ENCODE results near the gene PRUNE1. TPM values are rescaled to one million over a fixed set of nuclear protein-coding genes. Genes with fewer than 3 reads are reported as not detected.

The PRUNE1 gene
- total RNA-seq, 1 experiment from 2014 or later = 24.5 TPM

GRCh38 chr1:151067185-151067584 lies 58.9 kb downstream of the PRUNE1 start:
- no peak overlapping the region for H3K4me3 Mint-ChIP-seq
- no peak for TF ChIP-seq MLX (CRISPR knock-in tag; IDR thresholded peaks at IDR 0.05)
- TF ChIP-seq NFYB (CRISPR knock-in tag; conservative IDR thresholded peaks at IDR 0.05; ENCODE audit: low read depth) = no peak
- TF ChIP-seq ESRRA (CRISPR knock-in tag; IDR thresholded peaks at IDR 0.05; ENCODE audit: borderline replicate concordance) = no peak
- TF ChIP-seq CTCF (IDR thresholded peaks at IDR 0.05) = no peak
- no peak for TF ChIP-seq IRF1 (CRISPR knock-in tag; IDR thresholded peaks at IDR 0.05)
- no peak for TF ChIP-seq ZNF671 (CRISPR knock-in tag; IDR thresholded peaks at IDR 0.05)
- TF ChIP-seq FOXK1 (CRISPR knock-in tag; IDR thresholded peaks at IDR 0.05) = no peak
- TF ChIP-seq RORB (CRISPR knock-in tag; IDR thresholded peaks at IDR 0.05) = no peak
- no peak for TF ChIP-seq ZNF121 (CRISPR knock-in tag; IDR thresholded peaks at IDR 0.05)
- TF ChIP-seq ETV6 (CRISPR knock-in tag; IDR thresholded peaks at IDR 0.05) = no peak
- TF ChIP-seq ATF2 (CRISPR knock-in tag; IDR thresholded peaks at IDR 0.05; ENCODE audit: borderline replicate concordance, low read depth) = no peak
- no peak for TF ChIP-seq SMAD4 (CRISPR knock-in tag; IDR thresholded peaks at IDR 0.05)
- no peak for TF ChIP-seq JUN (CRISPR knock-in tag; IDR thresholded peaks at IDR 0.05)
- TF ChIP-seq ZNF232 (CRISPR knock-in tag; IDR thresholded peaks at IDR 0.05) = no peak
- TF ChIP-seq MAX (CRISPR knock-in tag; IDR thresholded peaks at IDR 0.05) = no peak
- no peak for TF ChIP-seq ZNF416 (CRISPR knock-in tag; IDR thresholded peaks at IDR 0.05)
- no peak for TF ChIP-seq CREM (CRISPR knock-in tag; IDR thresholded peaks at IDR 0.05)
- no peak for TF ChIP-seq FOXP4 (CRISPR knock-in tag; IDR thresholded peaks at IDR 0.05)
- H3K9me3 Mint-ChIP-seq = no peaks in the 10 kb centered on the region
- DNase-seq (ENCODE audit: low spot score) = no peak
- H3K27ac Mint-ChIP-seq = peak overlapping the region; percentile 52
- no peaks in the 10 kb centered on the region for H3K27me3 Mint-ChIP-seq (ENCODE audit: low read depth)
- ChIA-PET POLR2A (interaction anchor here (0.7 kb wide), 1 partner anchor 472 kb away, joined by 5 read pairs; no protein-coding TSS in a partner anchor), CTCF (interaction anchor here (0.5 kb wide), 1 partner anchor 45 kb away, joined by 3 read pairs; no protein-coding TSS in a partner anchor)
- no peak for ATAC-seq
- peaks cover 19% of the 10 kb centered on the region for H3K36me3 Mint-ChIP-seq
- H3K4me1 Mint-ChIP-seq = peaks cover 21% of the 10 kb centered on the region

- no peaks in the 10 kb centered on the region for H3K27me3 Mint-ChIP-seq (ENCODE audit: low read depth)
- ATAC-seq = no peak
- H3K4me1 Mint-ChIP-seq = peaks cover 17% of the 10 kb centered on the region
- no peak for DNase-seq (ENCODE audit: low spot score)
- ChIA-PET POLR2A (no interaction called here), CTCF (interaction anchor here (0.8 to 1.1 kb wide), 2 partner anchors 8 to 45 kb away, joined by 3 to 9 read pairs; partner anchors contain the start of gene MLLT11)
- peak overlapping the region; percentile 93 for H3K27ac Mint-ChIP-seq
- H3K9me3 Mint-ChIP-seq = no peaks in the 10 kb centered on the region
- peak overlapping the region; percentile 94 for H3K4me3 Mint-ChIP-seq
- H3K36me3 Mint-ChIP-seq = peaks cover 14% of the 10 kb centered on the region
- TF ChIP-seq ZNF219 (CRISPR knock-in tag; IDR thresholded peaks at IDR 0.05; ENCODE audit: borderline replicate concordance) (no peak), KAT7 (CRISPR knock-in tag; IDR thresholded peaks at IDR 0.05; ENCODE audit: borderline replicate concordance) (no peak), ZNF232 (CRISPR knock-in tag; IDR thresholded peaks at IDR 0.05) (no peak), PRRX2 (CRISPR knock-in tag; IDR thresholded peaks at IDR 0.05) (no peak), ZNF671 (CRISPR knock-in tag; IDR thresholded peaks at IDR 0.05) (no peak), USF2 (CRISPR knock-in tag; IDR thresholded peaks at IDR 0.05) (no peak), GTF2I (CRISPR knock-in tag; conservative IDR thresholded peaks at IDR 0.05) (no peak), FOXK1 (CRISPR knock-in tag; IDR thresholded peaks at IDR 0.05) (no peak), SOX15 (CRISPR knock-in tag; IDR thresholded peaks at IDR 0.05) (no peak), NFATC4 (CRISPR knock-in tag; IDR thresholded peaks at IDR 0.05) (no peak), CREM (CRISPR knock-in tag; IDR thresholded peaks at IDR 0.05) (no peak), STAT6 (CRISPR knock-in tag; conservative IDR thresholded peaks at IDR 0.05; ENCODE audit: low read depth) (no peak)
Measured at GRCh38 chr1:151069103-151069486, 60.8 kb downstream of the PRUNE1 start.
